LNCAP (cell line): ENCODE data around the gene CCR5AS.
A peak's percentile ranks its signal among the peaks of the same experiment; 100 is the strongest.

Source experiments
- CTCF ChIP-seq: fragments of 450-650 bp; IDR thresholded peaks from 2 replicates; pipeline ENCODE4 v1.5.1; 2017; ENCODE audit warnings: mild to moderate bottlenecking

The CCR5AS gene

GRCh38 chr3:46449755-46450552 is 43.1 kb upstream of the CCR5AS start:
- peak; percentile 84 for TF ChIP-seq CTCF

- no peak for TF ChIP-seq CTCF
These were observed 41.9 kb upstream of the CCR5AS start for GRCh38 chr3:46448721-46449120.

- no peak for TF ChIP-seq CTCF
These were observed 40.5 kb upstream of the CCR5AS start for GRCh38 chr3:46447228-46447985.

GRCh38 chr3:46442576-46443530 is 36.0 kb upstream of the CCR5AS start:
- peak; percentile 58 for TF ChIP-seq CTCF

GRCh38 chr3:46440531-46441294 is 33.8 kb upstream of the CCR5AS start:
- TF ChIP-seq CTCF, result no peak

GRCh38 chr3:46438831-46439230 is 32.0 kb upstream of the CCR5AS start:
- no peak for TF ChIP-seq CTCF
